A549 (cell line): ENCODE data around the gene HLTF. TPM values are rescaled to one million over a fixed set of nuclear protein-coding genes. Genes with fewer than 3 reads are reported as not detected.

ENCODE experiments used
- ATAC-seq, 2 experiments: fragments of 200-7000 bp in 1 of 2; fragments of >200 bp in 1 of 2; cut with Nextera tagmentation in 1 of 2; cut with Tn5 transposase in 1 of 2; 3 replicates each; pipeline versions ENCODE4 v1.8.0 to v1.9.1; 2018 to 2020; ENCODE audit warnings: mild to moderate bottlenecking in 1 of 2, moderate library complexity in 1 of 2
- CTCF ChIA-PET: fragments of 300-600 bp; sonication (Branson Sonifier 250); formaldehyde crosslinking; extraction: SDS; loops from one replicate; lab custom pipeline; 2021; ENCODE audit warnings: antibody characterized with exemption, inconsistent platforms; lab: Yijun Ruan, JAX
- POLR2A ChIA-PET: fragments of 350-600 bp; formaldehyde crosslinking; extraction: SDS; loops from one replicate; lab custom pipeline; 2021; ENCODE audit warnings: antibody characterized with exemption, inconsistent platforms; lab: Yijun Ruan, JAX
- DNase-seq, 2 experiments: peaks; one replicate each; pipeline versions ENCODE4 v3.0.0 to v3.0.0-alpha.2; 2011 to 2016; ENCODE audit warnings: low read depth in 1 of 2, low spot score in 1 of 2
- FAIRE-seq: peaks from 2 replicates; lab custom pipeline; 2011; peaks lifted over from hg19 to GRCh38; lab: Jason Lieb, UNC
- H3K27ac ChIP-seq, 2 experiments: fragments of >200 bp; sonication (Bioruptor Twin); formaldehyde crosslinking; 3 replicates each; pipeline ENCODE4 v1.5.1; 2016 to 2017
- H3K4me1 ChIP-seq: fragments of >200 bp; sonication (Bioruptor Twin); formaldehyde crosslinking; 3 replicates; pipeline ENCODE4 v1.6.1; 2016
- H3K4me2 ChIP-seq: fragments of >200 bp; sonication (Bioruptor Twin); formaldehyde crosslinking; 3 replicates; pipeline ENCODE4 v1.6.1; 2016
- H3K4me3 ChIP-seq: fragments of >200 bp; sonication (Bioruptor Twin); formaldehyde crosslinking; 3 replicates; pipeline ENCODE4 v1.5.1; 2016
- H3K9me3 ChIP-seq: fragments of >200 bp; sonication (Bioruptor Twin); formaldehyde crosslinking; 3 replicates; pipeline ENCODE4 v1.6.1; 2016
- BCL3 ChIP-seq: fragments of >200 bp; sonication (Bioruptor Twin); formaldehyde crosslinking; IDR thresholded peaks from 3 replicates; pipeline ENCODE4 v1.6.1; 2016
- BHLHE40 ChIP-seq: IDR thresholded peaks from 2 replicates; pipeline ENCODE4 v1.6.1; 2012; ENCODE audit warnings: low read depth, low read length, inconsistent platforms
- CEBPB ChIP-seq, 2 experiments: fragments of >200 bp in 1 of 2; sonication (Bioruptor Twin) in 1 of 2; formaldehyde crosslinking in 1 of 2; IDR thresholded peaks; 2 replicates each; pipeline ENCODE4 v1.6.1; 2012 to 2016
- CTCF ChIP-seq: fragments of >200 bp; sonication (Bioruptor Twin); formaldehyde crosslinking; IDR thresholded peaks from 3 replicates; pipeline ENCODE4 v1.5.1; 2016
- E2F6 ChIP-seq: IDR thresholded peaks from 2 replicates; pipeline ENCODE4 v1.6.1; 2012; ENCODE audit warnings: low read depth, borderline replicate concordance
- EHF ChIP-seq: fragments of 250-450 bp; sonication (Bioruptor Pico); IDR thresholded peaks from 2 replicates; pipeline ENCODE4 v1.5.0; 2020; ENCODE audit warnings: mild to moderate bottlenecking
- EHMT2 ChIP-seq: fragments of 200-600 bp; sonication (generic); IDR thresholded peaks from 2 replicates; pipeline ENCODE4 v1.6.1; 2016; ENCODE audit warnings: antibody characterized with exemption, low read depth, mild to moderate bottlenecking, moderate library complexity
- FOSL2 ChIP-seq, 2 experiments: fragments of 450-650 bp in 1 of 2; fragments of >200 bp in 1 of 2; sonication (Bioruptor Twin) in 1 of 2; formaldehyde crosslinking; IDR thresholded peaks; 2 replicates each; pipeline versions ENCODE4 v1.5.0 to v1.6.1; 2016 to 2020; ENCODE audit warnings: mild to moderate bottlenecking in 1 of 2, moderate library complexity in 1 of 2
- HOXA7 ChIP-seq: fragments of 250-450 bp; sonication (Bioruptor Pico); IDR thresholded peaks from 2 replicates; pipeline ENCODE4 v1.5.0; 2020; ENCODE audit warnings: mild to moderate bottlenecking, moderate library complexity
- HOXB13 ChIP-seq: fragments of 250-450 bp; sonication (Bioruptor Pico); IDR thresholded peaks from 2 replicates; pipeline ENCODE4 v1.5.0; 2020; ENCODE audit warnings: low read depth, mild to moderate bottlenecking, moderate library complexity
- HOXB5 ChIP-seq: fragments of 250-450 bp; sonication (Bioruptor Pico); IDR thresholded peaks from 2 replicates; pipeline ENCODE4 v1.5.0; 2020; ENCODE audit warnings: mild to moderate bottlenecking, moderate library complexity
- JUN ChIP-seq, 2 experiments: fragments of >200 bp; sonication (Bioruptor Twin); formaldehyde crosslinking; IDR thresholded peaks; 2 replicates in 1 of 2; 3 replicates in 1 of 2; pipeline ENCODE4 v1.6.1; 2016 to 2017
- JUNB ChIP-seq: fragments of >200 bp; sonication (Bioruptor Twin); formaldehyde crosslinking; IDR thresholded peaks from 2 replicates; pipeline ENCODE4 v1.6.1; 2016
- KDM1A ChIP-seq: fragments of 200-600 bp; sonication (generic); IDR thresholded peaks from 2 replicates; pipeline ENCODE4 v1.6.1; 2016; ENCODE audit warnings: low read depth, mild to moderate bottlenecking
- KDM5A ChIP-seq: fragments of 200-600 bp; sonication (generic); IDR thresholded peaks from 2 replicates; pipeline ENCODE4 v1.6.1; 2016; ENCODE audit warnings: antibody characterized with exemption, mild to moderate bottlenecking
- MAFK ChIP-seq: fragments of 450-650 bp; IDR thresholded peaks from 2 replicates; pipeline ENCODE4 v1.6.1; 2014; ENCODE audit not compliant: partially characterized antibody
- MYC ChIP-seq: IDR thresholded peaks from 2 replicates; pipeline ENCODE4 v1.6.1; 2012; ENCODE audit warnings: mild to moderate bottlenecking, inconsistent platforms, low read length, improper control_type of control experiment, borderline replicate concordance
- NFE2L2 ChIP-seq: fragments of 150-350 bp; conservative IDR thresholded peaks from 2 replicates; pipeline ENCODE4 v1.6.1; 2014; ENCODE audit warnings: low read length
- NR3C1 ChIP-seq: fragments of >200 bp; sonication (Bioruptor Twin); formaldehyde crosslinking; IDR thresholded peaks from 3 replicates; pipeline ENCODE4 v1.6.1; 2017
- PBX3 ChIP-seq: IDR thresholded peaks from 2 replicates; pipeline ENCODE4 v1.6.1; 2012
- POLR2A ChIP-seq: IDR thresholded peaks from 2 replicates; pipeline ENCODE4 v1.6.1; 2012; ENCODE audit warnings: mild to moderate bottlenecking, low read length
- RAD21 ChIP-seq, 2 experiments: fragments of >200 bp in 1 of 2; sonication (Bioruptor Twin) in 1 of 2; formaldehyde crosslinking in 1 of 2; IDR thresholded peaks in 1 of 2; conservative IDR thresholded peaks in 1 of 2; 2 replicates in 1 of 2; 3 replicates in 1 of 2; pipeline ENCODE4 v1.6.1; 2012 to 2018; ENCODE audit warnings: inconsistent platforms in 1 of 2
- RARB ChIP-seq: fragments of 250-450 bp; sonication (Bioruptor Pico); IDR thresholded peaks from 2 replicates; pipeline ENCODE4 v1.8.0; 2021; ENCODE audit warnings: mild to moderate bottlenecking, moderate library complexity
- REST ChIP-seq: fragments of 200-600 bp; sonication (generic); IDR thresholded peaks from 2 replicates; pipeline ENCODE4 v1.6.1; 2016; ENCODE audit warnings: antibody characterized with exemption, mild to moderate bottlenecking, moderate library complexity
- RFX5 ChIP-seq: fragments of 450-650 bp; IDR thresholded peaks from 2 replicates; pipeline ENCODE4 v1.7.1; 2014; ENCODE audit warnings: antibody characterized with exemption, mild to moderate bottlenecking, moderate library complexity
- SMC3 ChIP-seq: fragments of >200 bp; sonication (Bioruptor Twin); formaldehyde crosslinking; IDR thresholded peaks from 3 replicates; pipeline ENCODE4 v1.6.1; 2018; ENCODE audit warnings: inconsistent platforms
- SREBF2 ChIP-seq: fragments of 450-650 bp; IDR thresholded peaks from 2 replicates; pipeline ENCODE4 v1.6.1; 2014; ENCODE audit warnings: mild to moderate bottlenecking, moderate library complexity
- TP53 ChIP-seq: fragments of 250-450 bp; sonication (Bioruptor Pico); IDR thresholded peaks from 2 replicates; pipeline ENCODE4 v1.5.0; 2021; ENCODE audit warnings: mild to moderate bottlenecking, moderate library complexity
- USF2 ChIP-seq: fragments of 450-650 bp; IDR thresholded peaks from 2 replicates; pipeline ENCODE4 v1.6.1; 2014; ENCODE audit warnings: antibody characterized with exemption
- ZC3H11A ChIP-seq: fragments of 450-650 bp; IDR thresholded peaks from 2 replicates; pipeline ENCODE4 v1.6.1; 2014; ENCODE audit warnings: antibody characterized with exemption, mild to moderate bottlenecking
- ZFP36 ChIP-seq: fragments of 450-650 bp; IDR thresholded peaks from 2 replicates; pipeline ENCODE4 v1.6.1; 2014; ENCODE audit warnings: borderline replicate concordance; ENCODE audit not compliant: partially characterized antibody
- WGBS: methylation state at CpG from one replicate; pipeline ENCODE4 v1.1.6; 2017; ENCODE audit errors: missing lambda C conversion rate; 5-methylcytosine and 5-hydroxymethylcytosine counted together
- polyA plus RNA-seq, 4 experiments: library from polyadenylated mRNA; depleted of rRNA in 3 of 4; stranded (reverse); fragments of >200 nt; fragmentation: RNase III in 1 of 4; extraction: RNeasy Plus Mini Kit Qiagen cat#74134 plus additional on column Dnase treatment in 1 of 4; gene quantifications; 2 replicates in 3 of 4; 3 replicates in 1 of 4; pipeline ENCODE4 v1.2.3, GENCODE V29; 2011 to 2017

The HLTF gene
- polyA plus RNA-seq, 2 of the 4 experiments (the other 2 are of a cell fraction) = 26.7 to 61.6 TPM

GRCh38 chr3:149129326-149130205 lies 43.2 kb upstream of the HLTF start, which contains the start of gene HPS3:
Gene HPS3, plus strand, starts transcription at chr3:149129638. Its CDS starts 86 bp downstream, at chr3:149129724.
- DNase-seq (peak; percentile 82 to 91), FAIRE-seq (no peak), ATAC-seq (peak; percentile 95 to 97)
- Histone ChIP-seq H3K9me3 (no peaks in the 10 kb centered on the region), H3K4me1 (peaks cover 39% of the 10 kb centered on the region), H3K4me2 (peak within 1 kb of the TSS; percentile 97), H3K27ac (peak within 1 kb of the TSS; percentile 79 to 89), H3K4me3 (peak within 1 kb of the TSS; percentile 78)
- ChIA-PET CTCF (interaction anchor here (0.6 to 2.7 kb wide), 15 partner anchors 9 to 350 kb away, joined by 3 to 22 read pairs (median 3); partner anchors contain the start of gene TM4SF18), POLR2A (interaction anchor here (0.5 to 2.2 kb wide), 18 partner anchors 9 to 418 kb away, joined by 3 to 17 read pairs (median 4); partner anchors contain the start of gene TM4SF4)
- WGBS = under 1% methylated on average over 38 of the region's 84 CpGs
- TF ChIP-seq HOXB5 (CRISPR knock-in tag) (0 out of 2 replicates have a peak, but pooled peaks have one; percentile 19), RARB (no peak), REST (no peak), KDM1A (no peak), ZFP36 (peak; percentile 97), EHMT2 (no peak), BCL3 (peak; percentile 80; the same call in 2 of the 3 replicates), CTCF (no peak), MAFK (no peak), TP53 (CRISPR knock-in tag) (no peak), MYC (peak; percentile 64; the same call in 1 of the 2 replicates), PBX3 (peak; percentile 50; the same call in 1 of the 2 replicates), HOXB13 (CRISPR knock-in tag) (0 out of 2 replicates have a peak, but pooled peaks have one; percentile 8), SMC3 (0 out of 3 replicates have a peak, but pooled peaks have one; percentile 22), FOSL2 (IDR thresholded peaks at IDR 0.05) (no peak), FOSL2 (CRISPR knock-in tag; IDR thresholded peaks at IDR 0.05) (0 out of 2 replicates have a peak, but pooled peaks have one; percentile 17), USF2 (peak; percentile 92), BHLHE40 (peak; percentile 63), RAD21 (conservative IDR thresholded peaks at IDR 0.05 in 1 of 2, IDR thresholded peaks at IDR 0.05 in 1 of 2) (peak in 1 of 2 experiments; percentile 17; a peak in 1 of 5 replicates), KDM5A (no peak), JUNB (no peak), E2F6 (peak; percentile 69), NFE2L2 (no peak), ZC3H11A (no peak), POLR2A (peak; percentile 89), EHF (CRISPR knock-in tag) (no peak), HOXA7 (CRISPR knock-in tag) (no peak), RFX5 (no peak), CEBPB (IDR thresholded peaks at IDR 0.05) (no peak), SREBF2 (no peak), JUN (IDR thresholded peaks at IDR 0.05) (peak; percentile 52 to 84; a peak in 4 of 5 replicates), NR3C1 (no peak)
